Activated CD4-positive, alpha-beta T cell treated with anti-CD3 and anti-CD28 coated beads, Interleukin-10, Interleukin-2, amounts not matched to agents 100 ng/mL and 50 ng/mL, durations not matched to agents 16 hours and 8 hours (primary cell): ENCODE measurements around the gene C4BPA.

Experiments
- DNase-seq: peaks from one replicate; pipeline ENCODE4 v3.0.0-alpha.2; 2020

The C4BPA gene

DNA sequence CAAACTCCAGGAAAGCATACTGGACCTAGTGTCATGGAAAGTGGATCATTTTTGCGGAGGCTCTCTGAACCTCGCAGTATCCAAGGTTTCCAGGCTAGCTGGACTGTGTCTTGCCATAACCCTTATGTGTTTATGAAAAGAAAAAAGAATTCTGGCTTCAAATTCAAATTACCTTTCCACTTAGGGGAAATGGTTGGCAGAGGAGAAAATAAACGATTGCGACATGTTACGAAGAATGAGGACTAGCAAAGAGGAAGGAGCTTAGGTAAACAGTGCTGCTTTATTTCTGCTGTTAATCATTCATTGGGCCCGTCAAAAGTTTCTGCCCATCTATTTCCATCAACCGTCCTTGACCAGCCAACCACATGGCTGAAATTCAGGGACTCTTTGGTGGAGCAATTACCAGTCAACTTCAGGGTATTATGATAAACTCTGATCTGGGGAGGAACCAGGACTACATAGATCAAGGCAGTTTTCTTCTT lies at the start of gene C4BPA:
TSS of gene C4BPA (plus strand) at position 342 of the 482 bp plus-strand sequence. CDS start 8,793 bp downstream, outside the sequence.
- DNase-seq, result no peak

DNA sequence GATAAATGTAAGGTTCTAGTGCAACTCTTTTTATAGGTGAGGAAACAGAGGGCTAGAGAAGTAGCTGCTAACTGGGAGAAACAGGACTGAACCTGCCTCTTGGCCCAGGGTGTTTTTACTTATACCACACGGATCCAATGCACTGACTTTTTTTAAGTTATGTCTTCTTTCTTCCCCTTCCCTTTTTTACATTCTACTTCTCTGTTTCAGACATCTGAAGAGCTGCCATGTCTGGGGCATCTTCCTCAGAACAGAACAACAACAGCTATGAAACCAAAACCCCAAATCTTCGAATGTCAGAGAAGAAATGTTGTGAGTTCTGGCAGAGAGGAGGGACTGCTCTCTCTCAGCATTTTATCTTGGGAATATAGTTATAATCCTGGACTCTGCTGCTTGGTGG lies 49.5 kb upstream of the C4BPA start:
- DNase-seq, result no peak

DNA sequence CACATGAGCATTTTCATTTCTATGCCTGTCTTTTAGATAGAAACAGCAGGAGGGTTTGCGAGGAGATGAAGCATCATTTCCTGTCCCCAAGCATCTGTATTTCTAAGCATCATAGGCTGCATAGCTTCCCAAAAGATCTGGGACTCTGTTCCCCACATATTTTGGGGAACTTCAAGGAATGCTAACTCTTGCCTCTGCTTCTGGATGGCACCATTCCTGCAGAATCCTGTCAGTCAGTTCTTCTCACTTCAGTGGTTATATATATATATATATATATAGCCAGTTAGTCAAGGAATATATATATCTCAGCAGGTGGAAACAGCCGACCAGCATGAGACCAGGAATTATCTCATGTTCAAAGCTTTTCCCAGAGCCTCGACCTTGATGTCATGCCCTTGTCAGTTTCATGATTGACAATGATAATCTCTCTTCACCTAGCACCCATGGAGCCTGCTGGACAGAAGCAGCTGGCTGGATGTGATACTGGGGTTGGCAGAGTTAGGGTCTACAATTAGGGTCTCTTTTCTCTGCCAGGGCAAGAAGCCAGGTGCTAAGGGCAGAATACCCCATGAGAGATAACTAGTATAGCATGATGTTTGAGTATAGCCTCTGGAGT lies 48.5 kb upstream of the C4BPA start:
- DNase-seq, result no peak

DNA sequence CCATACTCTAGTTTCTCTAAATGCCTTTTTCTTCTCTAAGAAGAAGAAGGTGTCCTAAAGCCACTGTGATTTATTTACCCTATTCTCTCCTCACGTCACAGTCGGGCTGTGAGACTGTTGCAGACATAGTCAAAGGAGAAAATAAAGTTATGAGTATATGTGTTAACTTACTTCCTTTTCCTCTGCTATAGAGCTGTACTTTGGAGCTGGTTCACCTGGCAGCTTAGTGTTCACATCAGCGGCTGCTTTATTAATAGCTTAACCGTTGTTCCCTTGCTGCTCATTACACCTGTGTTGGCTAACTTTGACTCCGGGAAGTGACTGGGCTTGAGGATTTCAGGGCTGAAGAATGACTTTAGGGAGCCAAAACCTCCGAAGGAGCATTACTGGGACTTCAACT lies 47.4 kb upstream of the C4BPA start:
- no peak for DNase-seq

DNA sequence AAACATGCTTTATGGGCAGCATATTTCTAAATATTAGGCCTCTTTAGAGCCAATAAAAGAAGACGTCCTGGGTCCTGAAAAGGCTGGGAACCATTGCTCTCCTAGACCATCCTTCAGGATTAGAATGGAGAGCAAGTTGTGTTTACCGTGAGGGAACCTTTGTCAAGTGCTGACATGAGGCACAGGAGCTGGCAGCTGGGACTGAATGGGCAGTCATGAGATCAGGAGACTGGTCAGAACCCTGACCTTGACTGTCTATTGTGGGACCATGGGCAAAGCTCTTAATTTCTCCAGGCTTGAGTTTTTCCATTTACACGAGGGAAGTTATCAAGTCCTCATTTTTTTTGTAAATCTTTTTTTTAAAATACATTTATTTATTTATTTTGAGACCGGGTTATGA lies 45.8 kb upstream of the C4BPA start:
- DNase-seq, result no peak

DNA sequence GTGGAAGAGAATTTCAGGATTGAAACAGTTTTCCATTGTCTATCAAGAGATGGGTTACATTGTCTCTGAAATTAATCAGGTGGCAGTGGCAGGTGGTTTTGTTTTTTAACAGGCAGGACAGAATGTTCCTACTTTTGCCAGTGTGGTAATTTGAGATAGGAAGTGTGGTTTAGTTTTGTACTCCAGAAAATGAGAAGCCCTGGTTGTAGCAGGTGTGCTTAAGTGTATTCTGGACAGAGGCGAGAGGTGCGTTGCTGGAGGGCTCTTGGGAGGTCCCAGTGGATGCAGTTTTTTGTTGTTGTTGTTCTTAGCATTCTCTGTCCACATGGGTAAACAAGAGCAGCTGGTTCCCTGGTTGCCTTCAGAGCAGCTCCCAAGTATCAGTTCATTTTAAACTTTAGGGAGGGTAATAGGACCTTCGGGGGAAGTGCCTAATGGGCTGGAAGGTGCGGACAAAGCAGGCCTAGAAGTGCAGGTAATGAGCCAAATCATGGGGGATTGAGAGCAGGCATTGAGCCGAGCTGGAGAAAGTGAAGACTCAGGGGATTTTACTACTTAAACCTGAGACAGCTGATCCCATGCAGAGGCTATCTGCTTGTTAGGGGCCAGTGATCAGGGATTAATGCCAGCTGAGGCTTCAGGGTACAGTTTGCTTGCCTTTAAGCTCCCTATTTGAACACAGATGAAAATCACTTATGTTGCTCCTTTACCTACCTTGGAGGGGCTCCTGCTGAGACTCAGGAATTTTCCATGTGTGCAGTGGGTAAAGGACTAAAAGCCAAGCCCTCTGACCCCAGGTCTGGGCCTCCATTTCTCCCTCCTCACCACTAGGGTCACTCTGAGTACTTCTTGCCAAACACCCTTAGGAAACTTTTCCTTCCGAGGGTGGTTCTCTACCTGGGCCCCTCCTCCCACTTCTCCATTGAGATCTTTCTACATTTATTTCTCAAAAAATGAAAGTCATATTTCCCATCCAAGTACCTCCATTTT lies 44.9 kb upstream of the C4BPA start:
- no peak for DNase-seq

DNA sequence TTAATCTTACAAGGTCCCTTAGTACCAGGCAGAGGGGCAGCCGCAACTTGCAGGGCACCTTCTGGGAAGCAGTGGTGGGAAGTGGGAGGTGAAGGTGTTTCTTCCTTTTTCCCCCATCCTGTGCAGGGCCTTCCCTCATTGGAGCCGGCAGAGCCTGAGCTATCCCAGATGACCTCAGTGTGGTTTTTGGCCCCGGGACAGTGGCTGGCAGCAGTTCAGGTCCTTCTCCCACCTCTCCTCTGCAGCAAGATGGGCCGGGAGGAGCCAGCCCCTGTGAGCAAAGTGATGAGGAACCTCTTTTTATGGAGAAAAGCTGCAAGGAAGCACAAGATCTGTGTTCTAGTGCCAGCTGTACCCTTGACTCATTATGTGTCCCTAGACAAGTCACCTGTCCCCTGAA lies 44.2 kb upstream of the C4BPA start:
- no peak for DNase-seq

DNA sequence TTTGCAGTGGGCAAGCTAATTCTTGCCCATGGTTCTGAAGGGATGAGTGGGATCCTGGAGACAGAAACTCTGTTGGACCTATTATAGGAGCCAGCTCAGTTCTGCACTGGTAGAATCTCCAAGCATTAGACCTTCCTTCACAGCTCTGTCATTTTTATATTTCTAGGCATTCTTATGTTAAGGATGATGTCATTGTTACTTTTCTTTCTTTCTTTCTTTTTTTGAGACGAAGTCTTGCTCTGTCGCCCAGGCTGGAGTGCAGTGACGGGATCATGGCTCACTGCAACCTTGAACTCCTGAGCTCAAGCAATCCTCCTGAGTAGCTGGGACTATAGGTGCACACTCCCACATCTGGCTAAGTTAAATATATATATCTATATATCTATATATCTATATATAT lies 43.4 kb upstream of the C4BPA start:
- DNase-seq, result no peak

DNA sequence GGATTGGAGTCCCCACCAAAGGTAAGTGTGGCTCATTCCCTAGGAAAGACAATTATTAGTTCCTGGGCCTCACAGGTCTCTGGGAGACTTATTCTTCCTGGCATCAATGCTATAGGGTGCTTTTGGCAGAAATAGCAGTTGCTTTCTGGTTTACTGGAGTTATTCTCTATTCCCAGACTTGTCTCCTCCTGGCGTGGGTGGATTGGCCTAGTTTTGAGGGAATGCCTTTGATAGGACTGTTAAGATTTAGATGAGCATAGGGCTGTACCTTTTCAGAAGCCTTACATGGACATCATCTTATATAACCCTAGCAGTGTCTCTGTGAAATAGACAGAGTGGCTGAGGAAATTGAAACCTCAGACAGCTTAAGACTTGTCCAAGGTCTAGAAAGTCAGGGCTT lies 42.0 kb upstream of the C4BPA start:
- no peak for DNase-seq

DNA sequence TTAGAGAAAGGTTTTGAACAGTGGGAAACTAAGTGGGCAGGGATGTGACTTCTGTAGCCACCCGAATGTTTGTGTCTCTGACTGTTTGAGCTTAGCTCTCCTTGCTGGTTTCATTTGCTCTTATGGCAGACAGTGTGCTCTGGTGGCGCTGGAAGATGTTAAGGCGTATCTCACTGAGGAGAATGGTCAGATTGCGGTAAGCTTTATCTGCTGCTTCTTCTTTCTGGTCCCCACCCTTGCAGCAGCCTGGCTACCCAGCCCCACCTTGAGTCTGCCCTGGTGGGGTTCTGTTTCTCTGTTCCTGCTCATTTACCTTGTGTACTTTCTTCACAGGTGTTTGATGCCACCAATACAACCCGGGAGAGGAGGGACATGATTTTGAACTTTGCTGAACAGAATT lies 41.0 kb upstream of the C4BPA start:
- no peak for DNase-seq

DNA sequence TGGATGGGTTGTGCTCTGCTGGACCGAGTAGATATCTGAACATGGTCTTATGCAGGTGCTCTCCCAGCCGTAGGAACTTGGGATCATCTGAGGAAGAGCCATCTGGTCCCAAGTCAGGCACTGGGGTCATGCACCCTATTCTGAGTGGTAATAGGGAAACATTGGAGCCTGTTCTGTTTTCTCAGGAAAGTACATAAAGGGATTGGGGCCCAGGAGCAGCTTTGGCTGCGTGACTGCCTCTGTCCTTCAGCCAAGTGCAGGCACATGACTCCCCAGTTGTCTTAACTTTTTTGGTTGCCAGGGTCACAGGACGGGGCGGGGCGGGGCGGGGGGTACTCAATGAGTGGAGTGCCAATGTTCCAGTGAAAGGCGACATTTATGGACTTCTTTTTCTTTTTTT lies 39.5 kb upstream of the C4BPA start:
- DNase-seq, result no peak

DNA sequence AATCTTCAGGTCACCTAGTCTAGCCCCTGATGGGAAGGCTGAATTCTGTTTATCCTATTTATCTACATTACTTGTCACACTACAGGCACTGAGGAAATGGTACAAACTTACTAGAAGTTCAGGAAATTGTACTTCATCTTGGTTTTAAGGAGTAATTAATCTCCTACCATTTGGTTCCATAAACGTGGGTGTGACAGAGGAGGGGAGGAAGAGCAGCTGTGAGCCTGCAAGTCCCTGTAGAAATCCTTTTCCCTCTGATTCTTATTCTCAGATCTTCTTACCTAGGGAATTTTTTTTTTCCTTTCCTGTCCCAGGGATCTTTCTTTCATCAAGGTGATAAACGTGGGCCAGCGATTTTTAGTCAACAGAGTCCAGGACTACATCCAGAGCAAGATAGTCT lies 36.8 kb upstream of the C4BPA start:
- no peak for DNase-seq

DNA sequence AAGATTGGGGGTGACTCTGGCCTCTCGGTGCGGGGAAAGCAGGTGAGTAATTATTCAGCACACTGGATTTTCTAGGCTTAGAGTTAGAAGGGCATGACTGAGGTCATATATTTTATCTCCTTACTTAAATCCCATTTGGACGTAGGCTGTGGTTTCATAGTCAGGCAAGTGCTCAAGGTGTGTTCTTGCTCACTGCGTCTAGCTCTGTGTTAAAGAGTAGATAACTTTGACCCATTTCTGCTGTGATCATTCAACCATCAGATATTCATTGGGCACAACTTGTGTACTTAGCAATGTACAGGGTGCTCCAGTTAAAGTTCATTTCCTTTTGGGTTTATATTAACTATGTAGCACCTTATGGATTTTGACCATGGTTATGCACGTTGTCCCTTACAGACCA lies 36.4 kb upstream of the C4BPA start:
- no peak for DNase-seq

DNA sequence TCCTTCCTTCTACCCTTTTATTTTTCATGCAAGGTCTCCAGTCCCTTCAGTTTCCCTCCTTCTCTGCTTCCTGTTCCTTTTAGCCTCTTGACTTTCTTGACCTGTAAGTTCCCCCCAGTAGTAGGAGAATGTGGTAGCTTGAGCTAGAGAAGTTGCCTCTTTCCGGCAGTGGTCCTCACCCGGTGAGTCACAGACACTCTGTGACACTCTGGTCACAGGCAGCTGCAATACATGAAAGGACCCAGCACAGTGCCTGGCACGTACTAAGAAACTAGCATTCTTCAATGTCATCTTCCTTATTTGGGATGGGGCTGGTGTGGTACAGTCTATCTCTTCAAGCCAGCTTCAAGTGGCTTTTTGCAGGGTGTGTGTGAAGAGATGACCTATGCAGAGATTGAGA lies 35.0 kb upstream of the C4BPA start:
- no peak for DNase-seq

DNA sequence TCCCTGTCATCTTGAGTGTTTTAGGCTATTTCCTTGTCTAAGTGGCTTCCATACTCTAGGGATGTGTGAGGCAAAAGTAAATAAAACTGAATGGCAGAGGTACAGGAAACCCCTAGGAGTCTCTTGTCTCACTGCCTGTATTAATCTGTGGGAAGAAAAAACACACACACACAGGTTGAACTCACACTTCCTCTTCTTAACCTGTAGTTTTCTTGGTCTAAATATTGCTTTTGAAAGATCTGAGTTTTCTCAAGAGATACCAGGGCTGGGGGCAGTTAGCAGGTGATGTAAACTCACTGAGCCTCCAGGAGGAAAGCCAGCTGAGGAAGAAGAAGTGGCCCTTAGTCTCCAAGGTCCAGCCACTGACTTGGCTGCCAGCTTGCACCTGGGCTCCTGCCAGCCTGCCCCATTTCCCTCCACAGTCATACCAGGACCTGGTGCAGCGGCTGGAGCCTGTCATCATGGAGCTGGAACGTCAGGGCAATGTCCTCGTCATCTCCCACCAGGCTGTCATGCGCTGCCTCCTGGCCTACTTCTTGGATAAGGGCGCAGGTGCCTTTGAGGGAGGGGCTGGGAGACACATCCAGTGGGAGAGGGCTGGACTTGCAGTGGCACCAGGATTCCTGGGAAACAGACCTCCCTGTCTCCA lies 34.1 kb upstream of the C4BPA start:
- DNase-seq, result no peak

DNA sequence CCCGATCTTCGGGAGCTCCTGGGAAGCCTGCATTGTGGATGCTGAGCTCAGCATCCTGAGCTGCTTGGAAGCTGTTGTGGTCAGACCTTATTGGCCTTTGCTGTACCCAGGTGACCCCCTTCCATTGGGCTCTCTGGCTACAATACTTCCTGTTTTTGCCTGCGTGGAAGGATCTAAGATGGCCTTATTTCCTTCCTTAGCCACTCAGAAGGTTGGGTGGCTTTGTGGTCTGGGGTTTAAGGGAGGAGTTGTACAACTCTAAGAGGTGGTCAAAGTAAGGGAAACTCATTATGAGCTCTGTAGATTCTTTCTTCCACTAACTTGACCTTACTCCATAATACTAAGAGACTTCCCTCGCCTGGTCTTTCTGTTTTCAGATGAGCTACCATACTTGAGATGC lies 33.2 kb upstream of the C4BPA start:
- DNase-seq, result no peak

DNA sequence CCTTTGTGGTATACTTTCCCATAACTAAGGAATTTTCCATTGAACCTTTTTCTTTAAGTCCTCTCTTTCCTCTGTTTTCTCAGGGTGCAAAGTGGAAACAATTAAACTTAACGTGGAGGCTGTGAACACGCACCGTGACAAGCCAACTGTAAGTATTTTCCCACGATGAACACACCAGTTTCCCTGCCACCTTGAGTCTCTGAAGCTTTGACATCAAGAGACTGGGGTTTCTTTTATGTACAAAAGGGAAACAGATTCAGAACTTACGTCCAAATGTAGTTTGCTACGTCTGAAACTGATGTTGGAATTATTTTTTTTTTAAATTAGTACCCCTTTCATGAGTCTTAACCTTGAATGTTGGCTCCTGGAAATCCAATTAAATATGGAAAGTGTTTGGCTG lies 32.6 kb upstream of the C4BPA start:
- DNase-seq, result no peak

DNA sequence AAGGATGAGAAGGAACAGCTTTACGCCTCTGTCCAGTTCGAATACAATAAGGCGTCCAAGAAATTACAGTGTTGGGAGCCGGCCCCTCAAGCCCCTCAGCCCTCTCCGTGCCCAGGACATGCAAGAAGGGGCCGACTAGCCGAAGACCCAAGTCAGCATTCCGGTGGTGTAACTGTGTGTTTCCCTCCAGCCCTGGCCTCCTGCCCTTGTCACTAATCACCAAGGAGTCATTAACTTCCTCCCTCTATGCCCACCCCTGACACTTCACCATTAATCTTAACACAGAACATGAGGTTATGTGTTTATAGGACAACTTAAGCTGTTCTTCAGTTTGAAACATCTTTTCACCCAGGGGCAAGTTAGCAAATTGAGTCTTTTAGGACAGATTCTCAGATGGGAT lies 31.8 kb upstream of the C4BPA start:
- DNase-seq, result no peak

DNA sequence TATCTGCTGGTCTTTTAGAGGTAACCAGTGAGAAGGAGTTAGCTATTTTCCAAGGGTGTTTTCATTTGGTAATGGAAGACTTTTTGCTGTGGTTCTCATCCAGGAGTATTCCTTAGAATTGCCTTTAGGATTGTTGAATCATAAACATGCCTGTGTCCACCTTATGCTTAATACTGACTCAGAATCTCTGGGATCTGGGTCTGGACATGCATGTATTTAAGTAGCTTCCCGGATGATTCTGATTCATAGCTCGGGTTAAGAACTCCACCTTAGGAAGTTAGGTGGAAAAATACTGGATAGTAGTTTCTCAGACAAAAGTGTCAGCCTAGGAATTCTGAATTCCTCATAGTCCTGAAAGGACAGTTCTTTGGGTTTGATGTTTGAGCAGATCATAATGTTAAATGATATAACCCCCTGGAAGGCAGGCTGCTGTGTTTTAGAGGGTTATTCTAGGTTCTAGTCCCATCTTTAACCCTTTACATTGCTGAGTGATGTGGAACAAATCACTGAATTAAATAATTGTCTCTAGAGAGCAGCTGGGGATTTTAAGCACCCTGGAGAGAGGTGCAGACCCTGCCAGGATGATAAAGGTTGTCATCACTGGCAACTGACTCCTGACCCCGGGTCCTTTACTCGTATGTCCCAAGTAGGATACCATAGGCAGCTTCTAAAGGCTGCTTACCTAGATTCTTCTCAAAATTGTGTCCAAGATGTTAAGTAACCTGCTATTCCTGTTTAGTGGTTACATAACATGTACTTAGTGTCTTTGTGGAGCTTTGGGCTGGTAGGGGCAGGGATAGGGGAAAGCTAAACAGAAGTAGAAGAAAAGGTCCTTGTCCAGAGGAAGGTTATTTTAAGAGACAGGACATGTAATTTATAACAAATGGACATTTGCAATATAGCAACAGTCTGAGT lies 29.9 kb upstream of the C4BPA start:
- DNase-seq, result no peak

DNA sequence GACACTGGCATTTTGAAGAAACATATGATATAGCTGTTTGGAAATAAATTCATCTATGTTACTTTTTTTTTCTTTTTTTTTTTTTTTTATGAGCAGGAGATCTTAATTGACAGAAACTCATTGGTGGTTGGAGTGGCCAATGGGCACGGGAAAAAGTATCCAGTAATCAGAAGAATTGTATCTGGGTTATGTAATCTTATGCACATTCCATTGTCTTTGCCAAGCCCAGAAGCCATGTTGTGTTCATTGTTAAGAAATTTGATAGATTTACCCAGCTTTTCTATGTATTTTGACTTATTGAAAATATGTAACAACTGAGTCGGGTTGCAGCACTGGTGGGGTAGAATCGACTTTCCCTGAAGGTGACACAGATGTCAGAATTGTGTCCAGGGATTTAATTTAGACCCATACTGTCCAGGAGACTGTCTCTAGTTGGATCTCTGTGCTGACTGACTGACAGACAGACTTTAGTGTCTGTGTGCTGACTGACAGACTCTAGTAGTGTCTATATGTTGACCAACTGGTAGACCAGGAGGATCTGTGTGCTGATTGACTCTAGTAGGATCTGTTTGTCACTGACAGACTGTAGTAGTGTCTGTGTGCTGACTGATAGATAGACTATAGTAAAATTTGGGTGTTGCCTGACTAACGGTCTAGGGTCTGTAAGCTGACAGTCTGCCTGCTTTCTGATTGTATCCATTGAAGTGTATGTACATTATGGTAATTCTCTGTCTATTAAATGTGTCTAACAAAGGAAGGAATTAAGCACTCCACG lies 27.7 kb upstream of the C4BPA start:
- no peak for DNase-seq

DNA sequence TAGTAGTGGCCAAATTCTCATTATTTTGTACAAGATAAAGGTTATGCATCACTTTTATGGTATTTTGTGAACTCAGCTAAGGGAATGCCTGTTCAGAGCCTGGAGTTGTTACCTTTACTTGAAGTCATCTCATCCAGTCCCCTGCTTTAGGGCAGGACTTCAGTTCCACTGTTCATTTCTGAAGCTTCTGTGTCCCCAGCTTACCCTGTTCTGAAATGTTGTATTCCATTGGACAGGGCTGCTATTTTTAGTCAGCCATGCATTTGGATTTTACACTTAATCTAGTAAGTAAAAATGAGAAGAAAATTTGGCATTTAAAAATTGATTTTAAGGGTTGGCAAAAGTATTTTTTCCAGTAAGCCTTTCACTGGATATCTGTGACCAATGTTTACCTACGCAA lies 27.0 kb upstream of the C4BPA start:
- no peak for DNase-seq
